ENCODE results near the gene PDXDC1.
"Not testable (repeated sequence)": the region's sequence is repeated elsewhere in the genome, so short reads cannot be mapped to it uniquely, and the experiment has no call there.

DNA sequence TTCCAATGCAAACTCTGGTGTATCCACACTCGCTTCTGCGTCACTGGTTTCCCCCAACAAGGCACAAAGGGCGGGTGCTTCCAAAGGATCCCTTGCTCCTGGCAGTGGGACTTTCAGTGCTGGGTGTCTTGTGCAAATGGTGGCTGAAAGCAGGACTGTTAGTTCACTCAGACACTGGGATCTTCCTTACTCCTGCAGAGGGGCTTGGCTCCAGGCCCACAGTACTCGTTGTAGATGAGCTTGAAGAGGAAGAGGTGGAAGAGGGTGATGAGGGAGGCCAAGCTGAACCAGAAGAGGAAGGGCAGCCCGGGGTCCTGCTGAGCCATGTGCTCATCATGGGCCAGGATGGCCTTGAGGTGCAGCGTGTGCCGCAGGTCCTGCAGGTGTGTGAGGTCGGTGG lies 13.3 kb downstream of the PDXDC1 start:
- TF ChIP-seq, protein P1, sequence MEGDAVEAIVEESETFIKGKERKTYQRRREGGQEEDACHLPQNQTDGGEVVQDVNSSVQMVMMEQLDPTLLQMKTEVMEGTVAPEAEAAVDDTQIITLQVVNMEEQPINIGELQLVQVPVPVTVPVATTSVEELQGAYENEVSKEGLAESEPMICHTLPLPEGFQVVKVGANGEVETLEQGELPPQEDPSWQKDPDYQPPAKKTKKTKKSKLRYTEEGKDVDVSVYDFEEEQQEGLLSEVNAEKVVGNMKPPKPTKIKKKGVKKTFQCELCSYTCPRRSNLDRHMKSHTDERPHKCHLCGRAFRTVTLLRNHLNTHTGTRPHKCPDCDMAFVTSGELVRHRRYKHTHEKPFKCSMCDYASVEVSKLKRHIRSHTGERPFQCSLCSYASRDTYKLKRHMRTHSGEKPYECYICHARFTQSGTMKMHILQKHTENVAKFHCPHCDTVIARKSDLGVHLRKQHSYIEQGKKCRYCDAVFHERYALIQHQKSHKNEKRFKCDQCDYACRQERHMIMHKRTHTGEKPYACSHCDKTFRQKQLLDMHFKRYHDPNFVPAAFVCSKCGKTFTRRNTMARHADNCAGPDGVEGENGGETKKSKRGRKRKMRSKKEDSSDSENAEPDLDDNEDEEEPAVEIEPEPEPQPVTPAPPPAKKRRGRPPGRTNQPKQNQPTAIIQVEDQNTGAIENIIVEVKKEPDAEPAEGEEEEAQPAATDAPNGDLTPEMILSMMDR (IDR thresholded peaks at IDR 0.05; ENCODE audit: insufficient read depth, low read length) = not testable (repeated sequence)
- not testable (repeated sequence) for TF ChIP-seq SPI1 (IDR thresholded peaks at IDR 0.05; ENCODE audit: borderline replicate concordance, low read depth); POLR2AphosphoS5 (IDR thresholded peaks at IDR 0.05; ENCODE audit: low read depth)
- TF ChIP-seq, protein P2, sequence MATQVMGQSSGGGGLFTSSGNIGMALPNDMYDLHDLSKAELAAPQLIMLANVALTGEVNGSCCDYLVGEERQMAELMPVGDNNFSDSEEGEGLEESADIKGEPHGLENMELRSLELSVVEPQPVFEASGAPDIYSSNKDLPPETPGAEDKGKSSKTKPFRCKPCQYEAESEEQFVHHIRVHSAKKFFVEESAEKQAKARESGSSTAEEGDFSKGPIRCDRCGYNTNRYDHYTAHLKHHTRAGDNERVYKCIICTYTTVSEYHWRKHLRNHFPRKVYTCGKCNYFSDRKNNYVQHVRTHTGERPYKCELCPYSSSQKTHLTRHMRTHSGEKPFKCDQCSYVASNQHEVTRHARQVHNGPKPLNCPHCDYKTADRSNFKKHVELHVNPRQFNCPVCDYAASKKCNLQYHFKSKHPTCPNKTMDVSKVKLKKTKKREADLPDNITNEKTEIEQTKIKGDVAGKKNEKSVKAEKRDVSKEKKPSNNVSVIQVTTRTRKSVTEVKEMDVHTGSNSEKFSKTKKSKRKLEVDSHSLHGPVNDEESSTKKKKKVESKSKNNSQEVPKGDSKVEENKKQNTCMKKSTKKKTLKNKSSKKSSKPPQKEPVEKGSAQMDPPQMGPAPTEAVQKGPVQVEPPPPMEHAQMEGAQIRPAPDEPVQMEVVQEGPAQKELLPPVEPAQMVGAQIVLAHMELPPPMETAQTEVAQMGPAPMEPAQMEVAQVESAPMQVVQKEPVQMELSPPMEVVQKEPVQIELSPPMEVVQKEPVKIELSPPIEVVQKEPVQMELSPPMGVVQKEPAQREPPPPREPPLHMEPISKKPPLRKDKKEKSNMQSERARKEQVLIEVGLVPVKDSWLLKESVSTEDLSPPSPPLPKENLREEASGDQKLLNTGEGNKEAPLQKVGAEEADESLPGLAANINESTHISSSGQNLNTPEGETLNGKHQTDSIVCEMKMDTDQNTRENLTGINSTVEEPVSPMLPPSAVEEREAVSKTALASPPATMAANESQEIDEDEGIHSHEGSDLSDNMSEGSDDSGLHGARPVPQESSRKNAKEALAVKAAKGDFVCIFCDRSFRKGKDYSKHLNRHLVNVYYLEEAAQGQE (IDR thresholded peaks at IDR 0.05; ENCODE audit: insufficient replicate concordance, low read depth) = not testable (repeated sequence)

All from HL-60 (cell line).